ENCODE data around the gene TAGLN3.
A peak's percentile ranks its signal among the peaks of the same experiment; 100 is the strongest.
"Not testable (repeated sequence)": the region's sequence is repeated elsewhere in the genome, so short reads cannot be mapped to it uniquely, and the experiment has no call there.

TAGLN3 gene

DNA sequence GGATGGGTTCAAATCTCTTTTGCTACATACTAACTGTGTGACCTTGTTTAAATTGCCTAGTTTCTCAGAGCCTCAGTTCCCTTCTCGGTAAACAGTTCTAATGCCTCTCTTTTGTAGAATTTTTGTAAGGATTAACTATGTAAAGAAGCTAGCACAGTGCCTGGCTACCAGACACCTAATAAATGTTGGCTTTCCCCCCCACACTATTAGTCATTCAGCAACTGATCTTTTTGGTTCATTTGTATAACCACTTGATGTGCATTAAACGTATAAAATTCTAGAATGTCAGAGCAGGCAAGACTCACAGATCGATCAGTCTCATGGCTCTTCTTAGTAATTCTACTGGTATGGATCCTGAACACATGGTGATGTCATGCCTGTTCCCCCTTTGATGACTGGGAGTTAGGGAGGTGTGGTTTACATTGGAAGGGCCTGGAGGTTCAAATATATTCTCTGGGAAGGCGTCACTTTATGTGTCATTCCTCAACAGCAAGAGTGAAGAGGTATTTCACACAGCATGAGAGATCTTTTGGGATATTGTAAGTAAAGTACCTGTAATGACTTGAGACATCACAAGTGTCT lies 6.5 kb downstream of the TAGLN3 start:
- FAIRE-seq (no peak), DNase-seq (ENCODE audit: insufficient read length, low spot score) (no peak)

DNA sequence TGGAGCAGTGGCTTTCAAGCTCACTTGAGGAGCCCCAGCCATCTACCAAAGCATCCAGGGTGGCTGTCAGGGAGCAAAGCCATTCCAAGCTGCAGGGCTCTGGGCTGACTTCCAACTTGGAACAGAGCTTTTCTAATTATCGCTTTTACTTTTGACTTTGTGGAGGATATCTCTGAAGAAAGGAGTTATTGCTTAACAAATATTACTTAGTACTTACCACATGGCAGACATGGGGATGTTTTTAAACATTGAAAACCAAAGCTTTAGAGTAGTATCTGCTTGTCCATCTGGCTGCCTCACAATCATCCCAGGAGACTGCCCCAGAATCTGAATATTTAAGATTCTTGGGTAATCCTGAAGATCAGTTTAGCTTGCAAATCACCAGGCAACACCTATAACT lies 8.9 kb downstream of the TAGLN3 start:
- no peak for FAIRE-seq
- no peak for DNase-seq (ENCODE audit: insufficient read length, low spot score)

DNA sequence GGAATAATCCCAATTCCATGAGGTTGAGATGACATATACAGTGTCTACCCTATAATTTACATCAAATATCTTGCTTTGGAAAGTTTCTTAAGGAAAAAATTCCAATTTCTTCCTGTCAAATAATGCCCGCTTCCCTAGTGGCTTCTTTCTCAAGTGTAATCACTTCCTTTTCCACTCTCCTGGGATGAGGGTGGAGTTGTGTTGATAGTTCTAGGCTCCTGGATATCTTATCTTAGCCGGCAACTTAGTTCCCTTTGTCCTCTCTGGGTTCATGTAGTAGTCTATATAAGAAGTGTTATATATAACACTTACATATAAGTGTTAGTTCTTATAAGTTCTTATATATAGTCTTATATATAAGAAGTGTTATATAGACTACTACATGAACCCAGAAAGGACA lies 10.9 kb downstream of the TAGLN3 start:
- DNase-seq (ENCODE audit: insufficient read length, low spot score) (no peak), FAIRE-seq (no peak)

DNA sequence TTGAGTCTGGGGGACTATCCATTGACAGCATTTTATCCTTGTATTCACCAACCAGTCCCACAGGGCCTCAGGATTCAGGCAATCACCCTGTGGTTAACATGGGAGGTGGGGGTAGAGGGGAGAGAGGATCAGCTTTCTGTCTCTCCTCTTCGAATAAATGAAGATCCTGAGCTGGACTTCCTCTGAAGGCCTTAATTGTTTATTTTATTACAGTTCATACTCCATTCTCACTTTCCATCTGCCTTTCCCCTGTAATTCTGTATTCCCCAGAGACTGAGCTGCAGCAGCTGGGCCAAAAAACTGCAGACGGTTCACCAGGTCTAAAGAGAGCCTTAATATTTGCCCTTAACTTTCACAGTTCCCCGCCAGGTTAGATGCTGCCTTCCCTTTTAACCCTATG lies 11.9 kb downstream of the TAGLN3 start:
- no peak for DNase-seq (ENCODE audit: insufficient read length, low spot score)
- no peak for FAIRE-seq

DNA sequence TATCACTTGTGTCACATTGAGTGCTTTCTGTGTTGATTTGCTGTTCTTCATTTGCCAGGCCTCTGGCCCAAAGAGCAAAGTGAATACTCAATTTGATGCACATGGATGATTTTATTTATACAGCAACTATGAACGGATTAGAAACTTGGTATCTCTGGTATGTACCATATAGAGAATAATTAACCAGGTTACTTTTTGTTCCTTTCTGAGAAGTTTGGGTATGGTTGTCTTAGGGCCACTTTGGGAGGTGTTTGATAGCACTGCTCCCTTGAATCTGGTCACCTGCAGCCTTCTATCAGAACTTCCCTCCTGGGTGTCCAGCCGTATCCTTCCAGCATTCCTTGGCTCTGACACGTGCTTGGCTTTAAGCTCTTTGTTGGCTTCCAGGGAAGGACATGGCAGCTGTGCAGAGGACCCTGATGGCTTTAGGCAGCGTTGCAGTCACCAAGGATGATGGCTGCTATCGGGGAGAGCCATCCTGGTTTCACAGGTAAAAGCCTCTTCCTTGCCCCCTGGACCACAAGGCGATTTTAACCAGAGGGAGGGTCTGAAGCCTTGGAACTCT lies 12.7 kb downstream of the TAGLN3 start:
- FAIRE-seq (no peak), DNase-seq (ENCODE audit: insufficient read length, low spot score) (no peak)

DNA sequence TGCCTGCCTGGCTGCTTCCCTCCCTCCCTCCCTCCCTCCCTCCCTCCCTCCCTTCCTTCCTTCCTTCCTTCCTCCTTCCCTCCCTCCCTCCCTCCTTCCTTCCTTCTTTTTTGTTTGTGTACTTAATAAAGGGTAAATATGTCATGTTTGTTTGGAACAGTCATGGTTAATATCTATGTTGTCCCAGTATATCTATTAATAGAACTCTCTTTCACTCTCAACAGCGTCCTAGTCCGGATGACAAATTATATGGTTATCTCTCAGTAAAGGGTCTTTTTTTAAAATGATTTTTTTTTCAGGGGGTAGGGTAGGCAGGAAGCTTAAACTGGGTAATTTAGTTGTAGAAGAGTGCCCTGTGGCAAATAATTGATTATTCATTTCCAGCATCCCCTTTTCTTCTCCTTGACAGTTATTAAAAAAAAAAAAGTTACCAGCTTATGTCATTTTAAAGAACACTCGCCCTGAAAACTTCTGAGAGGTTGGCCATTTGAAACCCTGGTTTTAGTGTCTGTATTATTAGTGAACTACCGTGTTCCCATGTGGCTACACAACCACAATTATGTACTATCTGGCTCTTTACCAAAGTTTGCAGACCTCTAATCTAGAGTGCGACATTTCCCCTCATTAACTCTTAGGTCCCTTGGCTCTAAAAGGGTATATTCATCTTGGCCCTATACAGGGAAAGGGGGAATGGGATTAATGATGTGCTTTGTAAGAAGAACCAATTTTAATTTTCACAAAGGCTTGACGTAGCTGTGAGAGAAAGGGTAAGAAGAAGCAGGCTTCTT lies 13.7 kb downstream of the TAGLN3 start:
- no peak for FAIRE-seq
- DNase-seq (ENCODE audit: insufficient read length, low spot score), result no peak

DNA sequence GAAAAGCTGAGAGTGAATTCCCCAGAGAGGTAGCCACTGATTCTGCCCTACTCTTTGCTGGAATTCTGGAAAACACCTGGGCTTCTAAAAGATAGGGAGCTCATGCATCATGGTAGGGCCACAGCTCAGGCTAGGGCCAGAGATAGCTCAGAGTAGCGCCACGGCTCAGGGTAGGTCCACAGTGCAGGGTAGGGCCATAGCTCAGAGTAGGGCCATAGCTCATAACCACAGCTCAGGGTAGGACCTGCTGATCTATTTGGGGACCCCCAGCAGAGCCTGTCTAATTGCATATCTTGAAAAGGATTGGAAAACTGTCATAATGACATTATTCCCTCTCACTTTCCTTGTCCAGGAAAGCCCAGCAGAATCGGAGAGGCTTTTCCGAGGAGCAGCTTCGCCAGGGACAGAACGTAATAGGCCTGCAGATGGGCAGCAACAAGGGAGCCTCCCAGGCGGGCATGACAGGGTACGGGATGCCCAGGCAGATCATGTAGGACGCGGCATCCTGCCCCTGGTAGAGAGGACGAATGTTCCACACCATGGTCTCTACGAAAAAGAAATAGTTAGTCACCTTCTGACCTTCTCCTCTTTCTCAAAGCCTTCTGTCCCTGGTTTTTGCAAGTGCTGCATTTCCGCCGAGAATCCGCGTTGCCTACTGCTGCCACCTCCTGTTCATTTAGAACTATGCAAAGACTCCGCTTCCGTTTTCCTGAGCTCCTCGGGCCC lies 14.5 kb downstream of the TAGLN3 start:
- peak; percentile 80 for FAIRE-seq
- DNase-seq (ENCODE audit: insufficient read length, low spot score), result peak; percentile 40

DNA sequence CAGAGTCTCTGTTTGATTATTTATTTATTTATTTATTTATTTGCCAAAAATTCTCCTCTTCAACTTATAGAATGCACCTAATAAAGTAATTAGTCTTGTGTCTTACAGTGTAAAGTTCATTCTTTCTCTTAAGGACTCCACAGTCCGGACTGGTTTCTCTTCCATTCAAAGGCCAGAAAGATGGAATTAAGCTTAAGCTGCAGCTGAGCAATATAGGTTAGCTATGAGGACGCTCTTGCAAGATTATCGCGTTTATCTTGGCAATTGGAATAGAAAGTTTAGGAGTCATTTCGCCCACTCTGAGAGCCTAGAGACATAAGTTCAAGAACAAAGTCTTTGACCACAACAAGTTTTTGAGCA lies 15.0 kb downstream of the TAGLN3 start:
- FAIRE-seq, result no peak
- DNase-seq (ENCODE audit: insufficient read length, low spot score), result no peak

DNA sequence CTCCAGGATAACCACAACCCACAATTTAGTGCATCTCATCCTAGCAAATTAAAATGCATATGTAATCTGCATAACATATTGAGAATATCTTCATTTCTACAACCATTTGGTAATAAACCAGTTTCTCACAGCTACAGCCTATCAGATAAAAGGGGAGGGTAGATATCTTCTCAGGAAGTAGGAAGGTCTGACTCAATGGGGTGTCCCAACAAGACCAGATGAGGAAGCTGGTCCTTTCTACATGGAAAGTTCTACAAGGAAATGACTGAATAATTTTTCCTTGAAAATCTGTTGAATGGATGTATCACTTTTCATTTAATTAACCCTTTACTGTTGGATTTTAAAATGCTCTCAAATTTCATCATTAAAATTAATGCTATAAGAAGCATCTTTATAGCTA lies 18.4 kb downstream of the TAGLN3 start:
- DNase-seq (ENCODE audit: insufficient read length, low spot score) (no peak), FAIRE-seq (no peak)

DNA sequence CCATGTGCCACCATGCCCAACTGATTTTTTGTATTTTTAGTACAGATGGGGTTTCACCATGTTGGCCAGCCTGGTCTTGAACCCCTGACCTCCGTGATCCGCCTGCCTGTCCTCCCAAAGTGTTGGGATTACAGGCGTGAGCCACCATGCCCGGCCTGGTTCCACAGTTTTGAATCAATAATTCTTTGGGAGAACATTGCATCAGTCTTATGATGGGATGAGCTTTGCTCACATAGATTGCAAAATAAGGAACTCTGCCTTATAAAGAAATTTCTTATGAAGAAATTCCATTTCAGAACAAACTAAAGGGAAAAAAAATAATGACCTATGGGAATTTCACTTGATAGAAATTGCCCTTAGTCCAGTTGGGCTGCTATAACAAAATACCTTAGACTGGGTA lies 20.0 kb downstream of the TAGLN3 start:
- DNase-seq (ENCODE audit: insufficient read length, low spot score) (no peak), FAIRE-seq (no peak)

DNA sequence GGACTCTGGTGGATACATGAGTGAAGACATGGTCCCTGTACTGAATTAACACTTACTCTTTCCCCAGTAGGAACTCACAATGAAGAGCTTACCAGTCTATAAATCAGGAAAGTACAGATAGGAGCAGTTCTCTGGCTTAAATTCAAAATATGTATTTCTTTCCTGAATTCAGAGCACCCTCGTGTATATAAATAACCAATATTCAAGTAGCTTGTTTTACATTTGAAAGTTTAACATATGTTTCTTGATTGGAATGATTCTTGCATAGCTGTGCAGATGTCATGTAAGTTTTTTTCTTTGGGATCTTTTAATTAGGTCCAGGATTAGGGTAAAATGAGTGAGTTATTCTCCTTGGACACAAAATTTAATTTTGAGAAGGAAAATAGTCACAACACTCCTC lies 21.0 kb downstream of the TAGLN3 start:
- DNase-seq (ENCODE audit: insufficient read length, low spot score) (no peak), FAIRE-seq (no peak)

DNA sequence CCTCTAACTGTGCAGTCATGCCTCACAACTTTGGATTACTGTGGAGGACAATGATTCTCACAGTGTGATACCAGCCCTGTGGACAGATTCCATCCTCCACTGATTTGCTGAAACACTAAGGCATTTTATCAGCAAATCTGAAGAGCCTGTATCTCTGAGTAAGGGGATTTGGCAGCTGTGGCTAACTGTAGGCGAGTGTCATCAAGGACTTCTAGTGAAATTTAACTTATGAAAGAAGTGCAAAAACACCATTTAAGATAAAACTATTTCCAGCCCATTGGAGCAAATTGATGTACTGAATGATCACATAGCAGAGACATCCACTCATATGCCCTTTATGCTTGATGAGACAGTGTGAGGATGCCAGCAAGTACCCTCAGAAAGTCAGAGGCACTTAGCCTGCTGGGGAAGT lies 22.0 kb downstream of the TAGLN3 start:
- no peak for FAIRE-seq

DNA sequence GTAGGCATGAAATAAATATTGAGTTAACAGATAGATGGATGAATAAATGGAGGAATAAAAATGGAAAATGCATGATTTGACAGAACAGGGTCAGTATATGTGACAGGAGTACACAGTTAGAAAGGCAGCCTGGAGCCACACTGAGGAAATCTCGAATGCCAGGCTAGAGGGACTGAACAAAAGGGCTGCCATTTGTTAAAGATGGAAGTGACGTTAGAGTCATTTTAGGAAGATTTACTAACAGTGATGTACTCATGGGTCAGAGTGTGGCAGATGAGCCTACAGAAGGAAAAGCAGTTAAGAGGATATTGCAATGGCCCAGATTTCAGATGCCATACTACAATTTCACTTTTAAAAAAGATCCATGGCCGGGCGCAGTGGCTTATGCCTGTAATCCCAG lies 28.4 kb downstream of the TAGLN3 start:
- DNase-seq (ENCODE audit: insufficient read length, low spot score) (no peak), FAIRE-seq (no peak)

More for the DNA sequence above, 22.0 kb downstream of the TAGLN3 start:
- no peak for DNase-seq (ENCODE audit: insufficient read length, low spot score)

DNA sequence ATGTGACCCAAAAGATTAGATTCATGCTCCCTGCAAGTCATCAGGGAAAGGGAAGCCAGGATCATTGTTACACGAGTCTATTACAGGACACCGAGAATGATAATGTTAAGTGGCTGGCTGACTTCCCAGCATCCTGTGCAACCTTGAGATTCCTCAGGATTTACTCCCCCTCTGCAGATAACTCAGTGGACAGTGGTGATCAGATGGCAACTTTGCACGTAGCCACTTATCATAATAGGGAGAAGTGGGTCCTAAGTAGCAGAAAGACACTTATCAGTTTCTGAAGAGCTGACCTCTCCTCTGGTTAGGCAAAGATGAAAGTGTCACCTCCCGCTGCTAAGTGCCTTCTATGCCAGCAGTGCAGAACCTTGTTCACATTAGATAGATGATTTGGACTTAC lies 29.1 kb downstream of the TAGLN3 start:
- no peak for FAIRE-seq

DNA sequence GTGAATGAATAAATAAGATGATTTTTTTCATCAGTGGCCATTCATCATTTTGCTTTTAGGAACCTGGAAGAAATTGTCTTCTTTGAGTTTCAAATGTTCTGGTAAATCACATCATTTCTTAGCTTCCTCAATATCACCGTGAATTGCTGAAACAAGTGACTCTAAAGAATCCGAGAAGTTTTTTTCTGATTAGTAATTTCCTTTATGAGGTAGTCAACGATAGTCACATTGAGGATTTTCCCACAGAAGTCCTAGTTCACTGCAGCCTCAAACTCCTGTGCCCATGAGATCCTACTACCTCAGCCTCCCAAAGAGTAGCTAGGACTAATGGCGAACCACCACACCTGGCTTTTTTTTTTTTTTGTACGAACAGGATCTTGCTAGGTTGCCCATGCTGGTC lies 32.2 kb downstream of the TAGLN3 start:
- FAIRE-seq (no peak), DNase-seq (ENCODE audit: insufficient read length, low spot score) (no peak)

More for the DNA sequence above, 29.1 kb downstream of the TAGLN3 start:
- no peak for DNase-seq (ENCODE audit: insufficient read length, low spot score)

DNA sequence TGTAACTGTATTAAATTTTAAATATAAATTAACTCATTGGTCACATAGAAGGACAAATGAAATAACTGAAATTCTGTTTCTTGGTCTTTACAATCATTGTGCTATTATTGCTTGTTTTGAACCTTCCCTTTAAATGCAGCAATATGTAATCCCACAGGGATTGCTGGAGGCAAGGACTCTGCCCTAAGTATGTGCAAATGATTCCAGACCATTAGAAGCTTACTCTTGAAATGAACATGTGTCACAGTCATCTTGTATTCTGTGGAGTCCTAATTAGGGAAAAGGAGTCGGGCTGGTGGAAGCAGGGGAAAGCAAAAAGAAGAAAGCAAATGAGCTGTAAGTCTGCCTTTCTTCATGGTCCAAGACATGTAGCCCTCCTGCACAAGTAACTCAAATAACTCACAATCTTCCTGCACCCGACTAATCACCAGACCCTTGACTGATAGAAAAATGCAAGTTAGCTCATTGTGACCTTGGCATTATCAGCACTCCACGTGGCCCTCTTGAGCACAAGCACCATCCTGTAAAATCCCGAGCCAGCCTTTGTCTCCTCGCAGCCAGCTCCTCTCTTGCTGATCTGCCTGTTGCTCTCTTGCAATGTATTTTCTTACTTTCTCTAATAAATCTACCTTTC lies 33.5 kb downstream of the TAGLN3 start:
- DNase-seq (ENCODE audit: insufficient read length, low spot score) (no peak), FAIRE-seq (no peak)

DNA sequence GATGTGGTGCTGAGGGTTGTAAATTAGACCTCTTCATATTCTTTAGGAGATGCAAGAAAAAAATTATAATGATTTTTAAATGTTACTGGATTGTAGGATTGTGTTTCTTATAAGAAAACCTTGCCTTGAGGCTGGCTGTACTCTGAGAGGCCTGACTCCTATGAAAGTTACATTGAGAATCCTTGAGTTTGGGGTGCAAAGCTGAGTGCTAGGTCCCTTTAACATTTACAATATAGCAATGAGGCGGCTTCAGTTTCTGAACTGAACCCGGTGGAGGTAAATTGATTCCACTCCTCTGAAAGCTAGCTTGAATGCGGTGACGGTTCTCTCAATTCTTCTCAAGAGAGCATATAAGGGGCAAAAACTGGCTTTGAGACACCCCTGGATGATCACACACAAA lies 35.7 kb downstream of the TAGLN3 start, which contains the start of gene TMPRSS7:
Gene TMPRSS7, plus strand, starts transcription at position 301 of the 400 bp plus-strand sequence. CDS start 110 bp downstream, outside the sequence.
- DNase-seq (ENCODE audit: insufficient read length, low spot score) (no peak), FAIRE-seq (no peak)

DNA sequence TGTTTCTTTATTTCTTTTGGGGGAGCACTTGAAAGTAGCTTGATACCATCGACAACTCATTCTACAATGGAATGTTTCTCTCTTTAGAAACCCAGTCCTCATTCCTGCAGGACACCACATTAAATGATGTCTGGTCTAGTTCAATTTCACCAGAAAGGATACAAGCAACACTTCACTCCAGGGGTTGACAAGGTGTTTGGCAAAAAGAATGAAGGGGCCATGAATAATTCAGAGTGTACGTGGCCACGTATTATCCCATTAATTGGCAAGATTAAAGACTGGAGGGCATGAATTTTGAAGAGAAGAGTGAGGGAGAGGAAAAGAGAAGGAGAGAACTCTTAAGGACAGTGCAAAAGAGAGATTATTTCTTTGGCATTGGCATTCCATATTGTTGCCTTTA lies 36.5 kb downstream of the TAGLN3 start:
- DNase-seq (ENCODE audit: insufficient read length, low spot score) (no peak), FAIRE-seq (no peak)

DNA sequence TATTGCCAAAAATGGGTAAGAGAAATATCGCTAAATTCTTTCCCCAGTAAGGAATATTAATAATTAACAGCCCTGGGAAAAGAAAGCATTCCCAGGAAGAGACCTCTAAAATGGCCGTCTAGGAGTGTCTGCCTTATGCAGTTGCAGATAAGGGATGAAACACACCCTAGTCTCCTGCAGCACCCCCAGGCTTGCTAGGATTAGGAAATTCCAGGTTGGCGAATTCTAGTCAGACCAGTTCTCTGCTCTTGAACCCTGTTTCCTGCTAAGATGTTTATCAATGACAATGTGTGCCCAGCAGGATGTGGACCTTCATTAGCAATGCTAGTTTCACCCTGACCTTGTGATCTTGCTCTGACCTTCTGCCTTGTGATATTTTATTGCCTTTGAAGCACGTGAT lies 38.5 kb downstream of the TAGLN3 start:
- not testable (repeated sequence) for DNase-seq (ENCODE audit: insufficient read length, low spot score)

DNA sequence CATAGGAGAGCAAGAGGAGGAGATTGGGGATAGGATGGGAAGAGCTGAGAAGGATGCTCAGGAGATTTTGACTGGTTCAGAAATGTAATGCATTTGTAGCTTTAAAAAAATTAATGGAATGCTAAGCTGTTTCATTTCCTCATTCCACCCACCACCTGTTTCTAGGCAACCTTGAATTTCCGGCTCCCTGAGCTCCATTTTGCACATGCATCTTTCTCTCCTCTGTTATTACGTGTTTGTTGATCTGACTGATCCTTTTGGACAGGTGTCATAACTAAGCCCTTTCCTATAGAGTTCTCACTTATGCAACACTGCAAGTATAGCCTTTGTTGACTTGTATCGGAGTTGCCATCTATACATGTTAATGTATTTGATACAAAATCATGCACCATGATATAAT lies 40.1 kb downstream of the TAGLN3 start:
- FAIRE-seq (no peak), DNase-seq (ENCODE audit: insufficient read length, low spot score) (no peak)

More for the DNA sequence above, 38.5 kb downstream of the TAGLN3 start:
- not testable (repeated sequence) for FAIRE-seq

DNA sequence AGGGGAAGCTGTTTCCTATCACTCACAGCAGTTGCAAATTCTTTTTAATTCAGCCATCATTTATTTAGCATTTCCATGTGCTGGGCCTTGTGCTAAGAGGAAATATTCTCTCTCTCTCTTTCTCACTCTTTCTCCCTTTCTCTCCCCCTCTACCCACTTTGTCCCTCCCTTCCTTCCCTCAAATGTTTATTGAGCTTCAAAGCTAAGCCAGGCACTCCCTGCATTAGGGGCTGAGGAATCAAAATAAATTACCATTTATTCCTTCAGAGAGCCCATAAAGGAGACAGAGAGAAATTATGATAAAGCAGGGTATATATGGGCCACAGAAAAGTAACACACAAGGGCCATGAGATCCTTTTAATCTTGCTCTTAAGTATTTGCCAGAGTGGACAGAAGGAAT lies 42.6 kb downstream of the TAGLN3 start:
- FAIRE-seq, result no peak
- DNase-seq (ENCODE audit: insufficient read length, low spot score), result no peak

Measured in GM19239 (cell line).